ENCODE results near the gene RABGAP1L.

The RABGAP1L gene

GRCh38 chr1:175034775-175035174, 875.5 kb downstream of the RABGAP1L start:
- no peak overlapping the region for H2BK120ac ChIP-seq (ENCODE audit: low read depth, low read length)
- H3K18ac ChIP-seq (ENCODE audit: low read length), result no peak overlapping the region
- H3K4me3 ChIP-seq (ENCODE audit: low read length in 2 of 2), result no peak overlapping the region
- no peak for DNase-seq (ENCODE audit: low spot score)
- no peaks in the 10 kb centered on the region for H3K79me1 ChIP-seq (ENCODE audit: low read depth, low read length)
- H3K9me3 ChIP-seq (replicated peaks in 1 of 2; ENCODE audit: control insufficient read depth in 2 of 2, insufficient read depth in 1 of 2, low read depth in 1 of 2, low read length in 2 of 2), result no peaks in the 10 kb centered on the region
- H2BK15ac ChIP-seq (ENCODE audit: low read length), result no peak overlapping the region
- H4K8ac ChIP-seq (ENCODE audit: low read depth, low read length), result no peak overlapping the region
- peaks cover 0 to 2% of the 10 kb centered on the region in 2 donors for H3K4me1 ChIP-seq (ENCODE audit: control insufficient read depth in 2 of 2, insufficient read depth in 1 of 2, low read depth in 1 of 2, low read length in 2 of 2)
- no peak overlapping the region for H3K27ac ChIP-seq (replicated peaks; ENCODE audit: low read length)
- no peak overlapping the region for H4K91ac ChIP-seq (ENCODE audit: low read depth, low read length, poor library complexity)
- no peaks in the 10 kb centered on the region for H3K36me3 ChIP-seq (replicated peaks in 1 of 2; ENCODE audit: control insufficient read depth in 2 of 2, insufficient read depth in 2 of 2, low read length in 2 of 2)
- no peak overlapping the region for H3K9ac ChIP-seq (ENCODE audit: low read depth, low read length, poor library complexity)
- no peak overlapping the region for H2AK5ac ChIP-seq (ENCODE audit: low read depth, low read length)
- H3K14ac ChIP-seq (ENCODE audit: low read length), result no peak overlapping the region
- H2AFZ ChIP-seq (ENCODE audit: low read length), result no peak overlapping the region
- no peak overlapping the region for H3K4me2 ChIP-seq (ENCODE audit: insufficient read depth, low read length, poor library complexity, severe bottlenecking)
- H3K23ac ChIP-seq (ENCODE audit: low read depth, low read length, poor library complexity), result no peak overlapping the region
- WGBS, 2 donors (ENCODE audit: extremely low coverage in 2 of 2, insufficient read length in 2 of 2, insufficient replicate concordance in 1 of 2), result no CpG with 5 or more reads among the region's 2 CpGs
- H3K27me3 ChIP-seq (ENCODE audit: control insufficient read depth in 3 of 3, insufficient read depth in 3 of 3, low read depth in 1 of 3, low read length in 3 of 3), result peaks cover 0 to 2% (median 0%) of the 10 kb centered on the region in 3 experiments
- no peak overlapping the region for H2BK12ac ChIP-seq (ENCODE audit: low read length)
- no peak overlapping the region for H2BK5ac ChIP-seq (ENCODE audit: low read length)
- H3K4ac ChIP-seq (ENCODE audit: low read length), result no peak overlapping the region

- DNase-seq (ENCODE audit: low spot score), result no peak
- H4K91ac ChIP-seq (ENCODE audit: low read depth, low read length, poor library complexity), result no peak overlapping the region
- no peak overlapping the region for H2BK12ac ChIP-seq (ENCODE audit: low read length)
- no peak overlapping the region for H3K9ac ChIP-seq (ENCODE audit: low read depth, low read length, poor library complexity)
- no peak overlapping the region for H3K18ac ChIP-seq (ENCODE audit: low read length)
- no peak overlapping the region for H3K4me3 ChIP-seq (ENCODE audit: low read length in 2 of 2)
- no peak overlapping the region for H3K4ac ChIP-seq (ENCODE audit: low read length)
- H3K36me3 ChIP-seq (replicated peaks in 1 of 2; ENCODE audit: control insufficient read depth in 2 of 2, insufficient read depth in 2 of 2, low read length in 2 of 2), result no peaks in the 10 kb centered on the region
- H3K9me3 ChIP-seq (replicated peaks in 1 of 2; ENCODE audit: control insufficient read depth in 2 of 2, insufficient read depth in 1 of 2, low read depth in 1 of 2, low read length in 2 of 2), result no peaks in the 10 kb centered on the region
- H2BK15ac ChIP-seq (ENCODE audit: low read length), result no peak overlapping the region
- H4K8ac ChIP-seq (ENCODE audit: low read depth, low read length), result no peak overlapping the region
- no peak overlapping the region for H3K23ac ChIP-seq (ENCODE audit: low read depth, low read length, poor library complexity)
- no peak overlapping the region for H2BK120ac ChIP-seq (ENCODE audit: low read depth, low read length)
- no CpG with 5 or more reads among the region's 6 CpGs for WGBS, 2 donors (ENCODE audit: extremely low coverage in 2 of 2, insufficient read length in 2 of 2, insufficient replicate concordance in 1 of 2)
- H2BK5ac ChIP-seq (ENCODE audit: low read length), result no peak overlapping the region
- peaks cover 0 to 2% of the 10 kb centered on the region in 2 donors for H3K4me1 ChIP-seq (ENCODE audit: control insufficient read depth in 2 of 2, insufficient read depth in 1 of 2, low read depth in 1 of 2, low read length in 2 of 2)
- H2AFZ ChIP-seq (ENCODE audit: low read length), result no peak overlapping the region
- H3K14ac ChIP-seq (ENCODE audit: low read length), result no peak overlapping the region
- no peak overlapping the region for H3K4me2 ChIP-seq (ENCODE audit: insufficient read depth, low read length, poor library complexity, severe bottlenecking)
- no peak overlapping the region for H2AK5ac ChIP-seq (ENCODE audit: low read depth, low read length)
- H3K27ac ChIP-seq (replicated peaks; ENCODE audit: low read length), result no peak overlapping the region
- peaks cover 0 to 2% (median 0%) of the 10 kb centered on the region in 3 experiments for H3K27me3 ChIP-seq (ENCODE audit: control insufficient read depth in 3 of 3, insufficient read depth in 3 of 3, low read depth in 1 of 3, low read length in 3 of 3)
- H3K79me1 ChIP-seq (ENCODE audit: low read depth, low read length), result no peaks in the 10 kb centered on the region
These were observed 876.5 kb downstream of the RABGAP1L start for GRCh38 chr1:175035865-175036264.

GRCh38 chr1:175036476-175036875, 877.2 kb downstream of the RABGAP1L start:
- H3K36me3 ChIP-seq (replicated peaks in 1 of 2; ENCODE audit: control insufficient read depth in 2 of 2, insufficient read depth in 2 of 2, low read length in 2 of 2), result no peaks in the 10 kb centered on the region
- H2BK12ac ChIP-seq (ENCODE audit: low read length), result no peak overlapping the region
- no peak overlapping the region for H3K23ac ChIP-seq (ENCODE audit: low read depth, low read length, poor library complexity)
- H2BK15ac ChIP-seq (ENCODE audit: low read length), result no peak overlapping the region
- no peak overlapping the region for H4K91ac ChIP-seq (ENCODE audit: low read depth, low read length, poor library complexity)
- no peak overlapping the region for H2AK5ac ChIP-seq (ENCODE audit: low read depth, low read length)
- no peaks in the 10 kb centered on the region for H3K9me3 ChIP-seq (replicated peaks in 1 of 2; ENCODE audit: control insufficient read depth in 2 of 2, insufficient read depth in 1 of 2, low read depth in 1 of 2, low read length in 2 of 2)
- H3K14ac ChIP-seq (ENCODE audit: low read length), result no peak overlapping the region
- H3K4me1 ChIP-seq (ENCODE audit: control insufficient read depth in 2 of 2, insufficient read depth in 1 of 2, low read depth in 1 of 2, low read length in 2 of 2), result peaks cover 0 to 2% of the 10 kb centered on the region in 2 donors
- no peak overlapping the region for H3K4me3 ChIP-seq (ENCODE audit: low read length in 2 of 2)
- no peak overlapping the region for H3K4ac ChIP-seq (ENCODE audit: low read length)
- no peak overlapping the region for H3K18ac ChIP-seq (ENCODE audit: low read length)
- no peaks in the 10 kb centered on the region for H3K79me1 ChIP-seq (ENCODE audit: low read depth, low read length)
- no peak overlapping the region for H4K8ac ChIP-seq (ENCODE audit: low read depth, low read length)
- DNase-seq (ENCODE audit: low spot score), result no peak
- peaks cover 0 to under 1% (median 0%) of the 10 kb centered on the region in 3 experiments for H3K27me3 ChIP-seq (ENCODE audit: control insufficient read depth in 3 of 3, insufficient read depth in 3 of 3, low read depth in 1 of 3, low read length in 3 of 3)
- H3K4me2 ChIP-seq (ENCODE audit: insufficient read depth, low read length, poor library complexity, severe bottlenecking), result no peak overlapping the region
- H3K27ac ChIP-seq (replicated peaks; ENCODE audit: low read length), result no peak overlapping the region
- H2BK120ac ChIP-seq (ENCODE audit: low read depth, low read length), result no peak overlapping the region
- H2BK5ac ChIP-seq (ENCODE audit: low read length), result no peak overlapping the region
- H3K9ac ChIP-seq (ENCODE audit: low read depth, low read length, poor library complexity), result no peak overlapping the region
- peak overlapping the region; percentile 8 for H2AFZ ChIP-seq (ENCODE audit: low read length)
- no CpG with 5 or more reads among the region's 3 CpGs for WGBS, 2 donors (ENCODE audit: extremely low coverage in 2 of 2, insufficient read length in 2 of 2, insufficient replicate concordance in 1 of 2)

- Histone ChIP-seq H3K79me1 (ENCODE audit: low read depth, low read length) (no peaks in the 10 kb centered on the region), H3K36me3 (replicated peaks in 1 of 2; ENCODE audit: control insufficient read depth in 2 of 2, insufficient read depth in 2 of 2, low read length in 2 of 2) (no peaks in the 10 kb centered on the region), H2AK5ac (ENCODE audit: low read depth, low read length) (no peak overlapping the region), H4K8ac (ENCODE audit: low read depth, low read length) (no peak overlapping the region), H3K23ac (ENCODE audit: low read depth, low read length, poor library complexity) (no peak overlapping the region), H3K9me3 (replicated peaks in 1 of 2; ENCODE audit: control insufficient read depth in 2 of 2, insufficient read depth in 1 of 2, low read depth in 1 of 2, low read length in 2 of 2) (no peaks in the 10 kb centered on the region), H3K4me1 (ENCODE audit: control insufficient read depth in 2 of 2, insufficient read depth in 1 of 2, low read depth in 1 of 2, low read length in 2 of 2) (peaks cover 0 to 2% of the 10 kb centered on the region in 2 donors), H2BK120ac (ENCODE audit: low read depth, low read length) (no peak overlapping the region), H2BK12ac (ENCODE audit: low read length) (no peak overlapping the region), H2BK5ac (ENCODE audit: low read length) (no peak overlapping the region), H3K14ac (ENCODE audit: low read length) (no peak overlapping the region), H2AFZ (ENCODE audit: low read length) (no peak overlapping the region), H3K4me3 (ENCODE audit: low read length in 2 of 2) (no peak overlapping the region), H3K4ac (ENCODE audit: low read length) (no peak overlapping the region), H3K27ac (replicated peaks; ENCODE audit: low read length) (no peak overlapping the region), H3K9ac (ENCODE audit: low read depth, low read length, poor library complexity) (no peak overlapping the region), H3K27me3 (ENCODE audit: control insufficient read depth in 3 of 3, insufficient read depth in 3 of 3, low read depth in 1 of 3, low read length in 3 of 3) (no peaks in the 10 kb centered on the region), H4K91ac (ENCODE audit: low read depth, low read length, poor library complexity) (no peak overlapping the region), H2BK15ac (ENCODE audit: low read length) (no peak overlapping the region), H3K18ac (ENCODE audit: low read length) (no peak overlapping the region), H3K4me2 (ENCODE audit: insufficient read depth, low read length, poor library complexity, severe bottlenecking) (no peak overlapping the region)
- DNase-seq (ENCODE audit: low spot score), result no peak
- no CpG with 5 or more reads among the region's 7 CpGs for WGBS, 2 donors (ENCODE audit: extremely low coverage in 2 of 2, insufficient read length in 2 of 2, insufficient replicate concordance in 1 of 2)
These were observed 878.1 kb downstream of the RABGAP1L start for GRCh38 chr1:175037416-175037815.

Measured in neuronal stem cell (in vitro differentiated cells).